Aorta (tissue), 5 donors: ENCODE results near the gene KRT74. TPM values are rescaled to one million over a fixed set of nuclear protein-coding genes. Genes with fewer than 3 reads are reported as not detected.
A peak's percentile ranks its signal among the peaks of the same experiment; 100 is the strongest.

ENCODE experiments used
- ATAC-seq: fragments of 200-7000 bp; cut with Tn5 transposase; one replicate; pipeline ENCODE4 v1.9.1; 2022; ENCODE audit warnings: moderate library complexity; ENCODE audit not compliant: low FRiP score
- DNase-seq, 2 donors: peaks; one replicate each; pipeline ENCODE4 v3.0.0-alpha.2; 2020
- H3K27ac ChIP-seq, 2 donors: one replicate each; pipeline ENCODE4 v1.5.1; 2013; ENCODE audit warnings: low read length in 2 of 2, mild to moderate bottlenecking in 2 of 2, moderate library complexity in 2 of 2, control low read depth in 1 of 2, inconsistent platforms in 1 of 2, low read depth in 1 of 2
- H3K27me3 ChIP-seq, 2 donors: one replicate each; pipeline ENCODE4 v1.6.1; 2013; ENCODE audit warnings: control low read depth in 1 of 2, low read length in 1 of 2, mild to moderate bottlenecking in 1 of 2, moderate library complexity in 1 of 2; ENCODE audit not compliant: insufficient read depth in 2 of 2, control insufficient read depth in 1 of 2
- H3K36me3 ChIP-seq, 2 donors: one replicate each; pipeline ENCODE4 v1.6.1; 2013; ENCODE audit warnings: control low read depth in 1 of 2, low read length in 1 of 2, mild to moderate bottlenecking in 1 of 2; ENCODE audit not compliant: insufficient read depth in 2 of 2, control insufficient read depth in 1 of 2
- H3K4me1 ChIP-seq, 2 donors: one replicate each; pipeline ENCODE4 v1.6.1; 2013; ENCODE audit warnings: low read length in 2 of 2, control low read depth in 1 of 2, mild to moderate bottlenecking in 1 of 2, moderate library complexity in 1 of 2; ENCODE audit not compliant: insufficient read depth in 2 of 2, control insufficient read depth in 1 of 2
- H3K4me3 ChIP-seq, 2 donors: one replicate each; pipeline ENCODE4 v1.5.1; 2013; ENCODE audit warnings: low read length in 2 of 2, control low read depth in 1 of 2, mild to moderate bottlenecking in 1 of 2
- H3K9me3 ChIP-seq: one replicate; pipeline ENCODE4 v1.6.1; 2013; ENCODE audit warnings: mild to moderate bottlenecking, low read length; ENCODE audit not compliant: control insufficient read depth
- WGBS, 2 donors: extraction: QIAGEN DNeasy Blood & Tissue Kit; methylation state at CpG; one replicate each; pipeline ENCODE4 v1.1.7; 2013; 5-methylcytosine and 5-hydroxymethylcytosine counted together
- intact Hi-C, 2 donors: fragments of 100-400 bp; cut with DNase I; formaldehyde crosslinking; loops; one replicate each; pipeline versions ENCODE4 v1.14.2 to v1.15.0; 2022
- polyA plus RNA-seq, 2 donors: library from polyadenylated mRNA; stranded (reverse); fragments of 200-250 nt; gene quantifications; one replicate each; pipeline ENCODE4 v1.2.3, GENCODE V29; 2013
- total RNA-seq, 2 donors: library from RNA; stranded (reverse); fragmentation: NEBNext Ultra II Directional; extraction: Animal tissue kit (Norgen Biotek cat#: 25700); gene quantifications; one replicate each; pipeline ENCODE4 v1.2.1, GENCODE V29; 2021
- donor health status: healthy with polysubstance abuse.
- donor health status: Bipolar disorder and iron deficiency.
- donor health status: DM: no; HTN: no; CAD: no.
- donor health status: DM: no; HTN: no; CAD: no.
- donor health status: DM: yes; HTN: yes; CAD: no.

The KRT74 gene
- total and polyA plus RNA-seq, 4 donors, result not detected

DNA sequence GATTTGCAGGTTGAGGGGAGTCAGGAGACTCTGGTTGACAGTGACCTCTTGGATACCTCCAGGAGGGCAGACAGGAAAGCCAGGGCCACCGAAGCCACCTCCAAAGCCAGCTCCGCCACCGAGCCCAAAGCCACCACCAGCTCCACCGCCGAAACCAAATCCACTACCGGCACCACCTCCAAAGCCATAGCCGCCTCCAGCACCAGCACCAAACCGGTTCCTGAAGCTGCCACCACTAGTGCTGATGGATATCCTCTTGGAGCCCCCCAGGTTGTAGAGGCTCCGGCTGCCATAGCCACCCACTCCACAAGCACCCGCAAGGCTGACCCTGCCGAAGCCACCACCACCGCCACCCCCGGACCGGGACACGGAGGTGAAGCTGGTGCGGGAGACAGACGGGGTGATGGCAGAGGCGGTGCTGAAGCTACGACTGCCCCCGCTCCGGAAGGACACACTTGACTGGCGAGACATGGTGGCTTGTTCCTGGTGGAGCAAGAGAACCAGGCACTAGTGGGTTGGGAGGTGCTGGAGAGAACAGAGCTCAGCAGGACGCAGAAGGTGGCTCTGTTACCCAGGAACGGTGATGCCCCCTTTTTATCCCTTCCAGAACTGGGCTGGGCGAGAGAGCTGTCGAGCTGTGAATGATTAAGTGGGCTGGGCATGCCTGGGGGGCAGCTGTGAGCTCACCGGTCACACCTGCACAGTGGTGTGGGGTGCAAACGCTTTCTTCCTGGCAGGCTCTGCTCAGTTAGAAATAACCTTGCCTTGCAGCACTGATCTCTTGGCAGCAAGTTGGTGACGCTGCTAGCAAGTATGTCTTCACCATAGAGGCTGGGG lies 53.6 kb downstream of the KRT74 start, which contains the start of gene KRT5:
Gene KRT5, minus strand, starts transcription at position 569 of the 837 bp plus-strand sequence. Its CDS starts 98 bp downstream, at position 471.
- Histone ChIP-seq H3K4me1 (no peaks in the 10 kb centered on the region), H3K27ac (no peak within 1 kb of the TSS), H3K9me3 (no peaks in the 10 kb centered on the region), H3K4me3 (no peak within 1 kb of the TSS), H3K27me3 (no peaks in the 10 kb centered on the region), H3K36me3 (no peaks in the 10 kb centered on the region)
- intact Hi-C loops, result loop anchor here in 1 of 2 donors (10.0 kb wide), 1 partner anchor 365 kb away; no protein-coding TSS in a partner anchor
- DNase-seq (peak in 1 of 2 donors; percentile 42), ATAC-seq (no peak)
- 90 to 92% methylated on average over 29 of the region's 29 CpGs for WGBS, 2 donors

GRCh38 chr12:52519387-52519703 lies 54.3 kb downstream of the KRT74 start:
- 72 to 74% methylated on average over 3 of the region's 3 CpGs for WGBS, 2 donors
- H3K4me3 ChIP-seq, result no peak overlapping the region
- H3K36me3 ChIP-seq, result no peaks in the 10 kb centered on the region
- DNase-seq, result no peak
- H3K9me3 ChIP-seq, result no peaks in the 10 kb centered on the region
- intact Hi-C loops, result loop anchor here in 1 of 2 donors (10.0 kb wide), 1 partner anchor 365 kb away; no protein-coding TSS in a partner anchor
- no peaks in the 10 kb centered on the region for H3K4me1 ChIP-seq
- no peaks in the 10 kb centered on the region for H3K27me3 ChIP-seq
- no peak overlapping the region for H3K27ac ChIP-seq
- ATAC-seq, result no peak

DNA sequence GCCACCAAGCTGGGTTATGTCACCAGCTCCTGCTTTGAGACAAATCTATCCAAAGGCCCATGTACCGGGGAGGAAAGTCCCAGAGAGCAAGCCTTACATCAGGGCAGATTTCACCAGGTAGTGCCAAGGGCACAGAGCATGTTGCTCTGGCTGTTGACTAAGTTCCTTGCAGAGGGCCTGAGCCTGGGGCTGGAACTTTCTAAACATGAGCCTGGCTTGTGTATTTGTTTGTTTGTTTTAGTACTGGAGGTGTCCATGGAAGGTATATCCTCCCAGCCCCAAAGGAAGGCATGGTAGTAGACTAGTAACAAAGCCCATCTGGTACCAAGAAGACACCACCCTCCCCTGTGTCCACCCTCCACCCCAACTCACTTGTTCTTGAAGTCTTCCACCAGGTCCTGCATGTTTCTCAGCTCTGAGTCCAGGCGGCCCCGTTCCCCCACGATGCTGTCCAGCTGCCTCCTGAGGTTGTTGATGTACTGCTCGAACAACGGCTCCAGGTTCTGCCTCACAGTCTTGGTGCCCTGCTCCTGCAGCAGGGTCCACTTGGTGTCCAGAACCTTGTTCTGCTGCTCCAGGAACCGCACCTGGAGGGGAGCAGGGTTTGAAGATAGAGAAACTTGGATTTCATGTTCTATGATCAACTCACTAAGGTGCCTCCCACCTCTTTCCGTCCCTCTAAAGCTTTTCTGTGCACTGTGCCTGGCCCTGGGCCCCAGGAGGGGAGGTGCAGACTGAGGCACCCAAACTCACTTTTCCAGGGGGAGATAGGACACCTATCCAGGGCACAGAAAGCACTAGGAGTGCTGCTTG lies 54.9 kb downstream of the KRT74 start:
- WGBS, 2 donors, result 79 to 88% methylated on average over 8 of the region's 8 CpGs
- Histone ChIP-seq H3K4me1 (no peaks in the 10 kb centered on the region), H3K9me3 (no peaks in the 10 kb centered on the region), H3K4me3 (no peak overlapping the region), H3K27me3 (no peaks in the 10 kb centered on the region), H3K36me3 (no peaks in the 10 kb centered on the region), H3K27ac (no peak overlapping the region)
- DNase-seq, result no peak
- ATAC-seq, result no peak
- intact Hi-C loops, result loop anchor here in 1 of 2 donors (10.0 kb wide), 1 partner anchor 364 kb away; no protein-coding TSS in a partner anchor

- DNase-seq, result no peak
- Histone ChIP-seq H3K4me3 (no peak overlapping the region), H3K4me1 (no peaks in the 10 kb centered on the region), H3K27ac (no peak overlapping the region), H3K9me3 (no peaks in the 10 kb centered on the region), H3K36me3 (no peaks in the 10 kb centered on the region), H3K27me3 (no peaks in the 10 kb centered on the region)
- WGBS, 2 donors, result 94 to 96% methylated on average over 5 of the region's 5 CpGs
- intact Hi-C loops, result loop anchor here in 1 of 2 donors (10.0 kb wide), 1 partner anchor 363 kb away; no protein-coding TSS in a partner anchor
- no peak for ATAC-seq
These were observed 55.8 kb downstream of the KRT74 start for GRCh38 chr12:52517888-52518287.

GRCh38 chr12:52517005-52517835 lies 56.4 kb downstream of the KRT74 start:
- WGBS, 2 donors, result 95 to 96% methylated on average over 14 of the region's 14 CpGs
- Histone ChIP-seq H3K27ac (no peak overlapping the region), H3K9me3 (no peaks in the 10 kb centered on the region), H3K27me3 (no peaks in the 10 kb centered on the region), H3K4me1 (no peaks in the 10 kb centered on the region), H3K36me3 (no peaks in the 10 kb centered on the region), H3K4me3 (no peak overlapping the region)
- intact Hi-C loops, result loop anchor here in 1 of 2 donors (10.0 kb wide), 1 partner anchor 362 kb away; no protein-coding TSS in a partner anchor
- ATAC-seq (no peak), DNase-seq (no peak)

DNA sequence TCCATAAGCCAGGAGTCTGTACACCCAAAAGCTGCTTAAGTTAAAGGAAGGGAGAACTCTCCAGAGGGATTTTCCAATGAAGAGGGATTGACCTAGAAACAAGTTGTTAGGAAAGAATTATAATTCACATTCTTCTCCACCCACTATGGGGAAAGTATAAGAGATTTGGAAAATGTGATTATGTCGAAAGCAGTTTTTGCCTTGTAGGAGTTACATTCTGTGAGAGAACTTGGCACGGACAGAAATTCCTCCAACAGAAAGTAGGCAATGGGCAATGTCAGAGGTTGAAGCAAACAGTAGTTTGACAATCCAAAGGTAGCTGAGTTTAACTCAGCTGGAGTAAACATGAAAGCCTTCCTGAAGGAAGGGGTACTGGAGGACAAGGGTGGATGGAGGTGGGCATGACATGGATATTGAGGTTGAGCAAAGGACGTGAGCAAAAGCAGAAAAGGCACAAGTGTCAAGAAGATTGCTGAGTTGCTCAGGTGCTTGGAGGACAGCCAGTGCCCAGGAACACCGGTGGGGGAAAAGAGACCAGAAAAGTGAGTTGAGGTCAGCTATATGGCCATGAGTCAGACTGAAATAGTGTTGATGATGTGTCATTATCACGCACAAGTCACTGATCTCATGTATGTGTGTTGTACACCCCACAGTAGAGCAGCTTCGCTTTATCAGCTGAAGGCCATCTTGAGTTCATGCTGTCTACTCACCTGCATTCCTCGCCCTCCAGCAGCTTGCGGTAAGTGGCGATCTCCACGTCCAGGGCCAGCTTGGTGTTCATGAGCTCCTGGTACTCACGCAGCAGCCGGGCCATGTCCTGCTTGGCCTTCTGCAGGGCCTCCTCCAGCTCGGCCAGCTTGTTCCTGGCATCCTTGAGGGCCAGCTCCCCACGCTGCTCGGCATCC lies 57.5 kb downstream of the KRT74 start:
- ATAC-seq, result no peak
- Histone ChIP-seq H3K4me3 (no peak overlapping the region), H3K27ac (no peak overlapping the region), H3K9me3 (peaks cover 1% of the 10 kb centered on the region), H3K4me1 (no peaks in the 10 kb centered on the region), H3K27me3 (no peaks in the 10 kb centered on the region), H3K36me3 (no peaks in the 10 kb centered on the region)
- no peak for DNase-seq
- WGBS, 2 donors, result 84 to 88% methylated on average over 15 of the region's 15 CpGs
- intact Hi-C loops, result loop anchor here in 1 of 2 donors (10.0 kb wide), 1 partner anchor 361 kb away; no protein-coding TSS in a partner anchor
